IPS-20b (cell line): Measurements from ENCODE around the gene PGM5.

ENCODE experiments used
- H3K27ac ChIP-seq: one replicate; pipeline ENCODE4 v1.5.1; 2013; ENCODE audit warnings: low read length
- H3K27me3 ChIP-seq: 2 replicates; pipeline ENCODE4 v1.6.1; 2013; ENCODE audit warnings: mild to moderate bottlenecking, low read length, inconsistent platforms; ENCODE audit not compliant: insufficient read depth
- H3K36me3 ChIP-seq: 2 replicates; pipeline ENCODE4 v1.6.1; 2013; ENCODE audit warnings: low read depth, mild to moderate bottlenecking, inconsistent platforms, low read length, moderate library complexity; ENCODE audit not compliant: insufficient read depth
- H3K4me1 ChIP-seq: 2 replicates; pipeline ENCODE4 v1.6.1; 2013; ENCODE audit warnings: mild to moderate bottlenecking, control low read depth, inconsistent platforms, low read length, moderate library complexity; ENCODE audit not compliant: insufficient read depth
- H3K4me3 ChIP-seq: 2 replicates; pipeline ENCODE4 v1.5.1; 2013; ENCODE audit warnings: mild to moderate bottlenecking, low read length, inconsistent platforms
- H3K9ac ChIP-seq: 2 replicates; pipeline ENCODE4 v1.6.1; 2013; ENCODE audit warnings: low read depth, mild to moderate bottlenecking, inconsistent platforms, low read length, moderate library complexity
- H3K9me3 ChIP-seq: 2 replicates; pipeline ENCODE4 v1.6.1; 2013; ENCODE audit warnings: mild to moderate bottlenecking, low read depth, low read length, inconsistent platforms; ENCODE audit not compliant: insufficient read depth

The PGM5 gene

GRCh38 chr9:68482548-68482947 lies 126.1 kb downstream of the PGM5 start:
- Histone ChIP-seq H3K9me3 (peaks cover 6% of the 10 kb centered on the region; the same call in 1 of the 2 replicates), H3K9ac (no peak overlapping the region), H3K4me1 (no peaks in the 10 kb centered on the region)

DNA sequence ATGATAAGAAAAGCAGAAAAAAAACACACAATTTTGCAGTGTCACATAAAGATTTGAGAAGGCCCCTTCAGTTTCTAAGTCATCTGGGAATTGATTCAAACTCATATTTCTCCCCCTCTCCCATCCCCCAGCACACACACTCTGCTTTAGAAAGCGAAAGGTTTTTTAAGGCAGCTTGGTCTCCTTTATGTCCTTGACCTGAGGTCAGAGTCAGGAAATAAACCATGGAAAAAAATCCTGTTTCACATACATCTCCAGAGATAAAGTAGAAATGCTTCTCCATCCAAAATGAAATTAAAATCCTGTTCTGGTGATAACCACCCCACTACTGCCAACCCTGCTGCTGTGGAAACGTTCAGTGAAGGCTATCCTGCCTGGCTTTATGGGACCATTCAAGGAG lies 131.7 kb downstream of the PGM5 start:
- no peak overlapping the region for H3K4me3 ChIP-seq
- peaks cover 6% of the 10 kb centered on the region; the same call in 1 of the 2 replicates for H3K9me3 ChIP-seq
- peaks cover 23% of the 10 kb centered on the region for H3K27me3 ChIP-seq
- H3K9ac ChIP-seq, result no peak overlapping the region
- H3K27ac ChIP-seq, result no peak overlapping the region
- no peaks in the 10 kb centered on the region for H3K36me3 ChIP-seq
- H3K4me1 ChIP-seq, result no peaks in the 10 kb centered on the region

More at GRCh38 chr9:68482548-68482947, 126.1 kb downstream of the PGM5 start:
- Histone ChIP-seq H3K4me3 (no peak overlapping the region), H3K27me3 (peaks cover 11% of the 10 kb centered on the region; the same call in 1 of the 2 replicates), H3K36me3 (no peaks in the 10 kb centered on the region), H3K27ac (no peak overlapping the region)

GRCh38 chr9:68489646-68490045 lies 133.2 kb downstream of the PGM5 start:
- Histone ChIP-seq H3K4me1 (no peaks in the 10 kb centered on the region), H3K36me3 (no peaks in the 10 kb centered on the region), H3K27ac (no peak overlapping the region), H3K4me3 (no peak overlapping the region), H3K9ac (no peak overlapping the region), H3K27me3 (peaks cover 38% of the 10 kb centered on the region), H3K9me3 (peaks cover 6% of the 10 kb centered on the region; the same call in 1 of the 2 replicates)

- Histone ChIP-seq H3K9me3 (no peaks in the 10 kb centered on the region), H3K9ac (no peak overlapping the region), H3K27ac (no peak overlapping the region), H3K4me3 (no peak overlapping the region), H3K36me3 (no peaks in the 10 kb centered on the region), H3K4me1 (no peaks in the 10 kb centered on the region), H3K27me3 (peaks cover 70% of the 10 kb centered on the region)
Observed at GRCh38 chr9:68492806-68493205, 136.4 kb downstream of the PGM5 start.

- H3K27ac ChIP-seq, result no peak overlapping the region
- H3K36me3 ChIP-seq, result no peaks in the 10 kb centered on the region
- no peaks in the 10 kb centered on the region for H3K9me3 ChIP-seq
- no peak overlapping the region for H3K4me3 ChIP-seq
- no peaks in the 10 kb centered on the region for H3K4me1 ChIP-seq
- H3K27me3 ChIP-seq, result peaks cover 75% of the 10 kb centered on the region
- no peak overlapping the region for H3K9ac ChIP-seq
Observed at GRCh38 chr9:68493541-68493940, 137.1 kb downstream of the PGM5 start.

DNA sequence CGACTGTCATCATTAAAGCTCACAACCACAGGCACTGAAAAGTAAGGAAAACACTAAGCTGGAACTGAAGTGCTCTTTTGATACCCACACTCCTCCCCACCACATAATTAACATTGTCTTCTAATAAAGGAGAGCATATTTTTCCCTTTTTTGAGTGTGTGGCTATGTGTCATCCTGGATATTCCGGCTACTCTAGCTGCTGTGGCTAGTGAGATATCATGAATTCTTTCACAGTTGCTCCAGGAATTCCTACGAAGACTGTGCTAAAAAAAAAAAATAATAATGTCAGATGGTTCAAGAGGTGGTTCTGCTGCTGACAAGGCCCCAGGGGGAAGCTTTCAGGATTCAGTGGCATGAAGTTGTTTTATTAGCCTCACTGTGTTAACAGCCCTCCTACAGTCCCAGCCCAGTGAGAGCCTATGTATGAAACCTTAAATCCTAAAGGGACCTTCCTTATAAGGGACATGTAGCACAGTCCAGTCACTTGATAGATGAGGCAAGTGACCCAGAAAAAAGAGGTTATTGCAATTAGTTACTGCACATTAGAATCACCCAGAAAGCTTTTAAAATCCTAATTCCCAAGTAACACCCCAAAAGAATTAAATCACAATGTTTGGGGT lies 137.7 kb downstream of the PGM5 start:
- peaks cover 80% of the 10 kb centered on the region for H3K27me3 ChIP-seq
- H3K4me1 ChIP-seq, result no peaks in the 10 kb centered on the region
- no peaks in the 10 kb centered on the region for H3K9me3 ChIP-seq

DNA sequence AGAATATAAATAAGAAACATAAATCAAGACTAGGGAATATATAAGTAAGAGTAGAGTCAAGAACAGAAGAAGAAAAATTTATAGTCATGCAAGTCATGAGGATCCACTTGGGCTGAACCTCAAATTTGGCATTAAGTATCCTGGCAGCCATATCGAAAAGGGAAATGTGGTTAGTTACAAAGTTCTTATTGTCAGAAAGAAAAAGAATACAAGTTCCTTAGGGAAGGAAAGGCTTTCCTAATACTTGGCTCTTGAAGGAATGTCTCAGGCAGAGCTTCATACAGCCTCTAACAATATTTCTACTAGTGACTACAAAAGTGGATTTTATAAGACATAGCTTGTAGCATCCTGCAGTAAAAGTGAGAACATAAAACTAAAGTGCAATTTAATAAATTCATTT lies 138.8 kb downstream of the PGM5 start:
- H3K4me3 ChIP-seq, result no peak overlapping the region
- no peak overlapping the region for H3K27ac ChIP-seq
- no peaks in the 10 kb centered on the region for H3K36me3 ChIP-seq
- H3K4me1 ChIP-seq, result no peaks in the 10 kb centered on the region
- H3K9me3 ChIP-seq, result no peaks in the 10 kb centered on the region
- H3K27me3 ChIP-seq, result peaks cover 92% of the 10 kb centered on the region
- no peak overlapping the region for H3K9ac ChIP-seq

More for the DNA sequence above, 137.7 kb downstream of the PGM5 start:
- Histone ChIP-seq H3K9ac (no peak overlapping the region), H3K4me3 (no peak overlapping the region), H3K27ac (no peak overlapping the region), H3K36me3 (no peaks in the 10 kb centered on the region)

GRCh38 chr9:68496356-68496755 lies 139.9 kb downstream of the PGM5 start:
- no peak overlapping the region for H3K27ac ChIP-seq
- H3K4me3 ChIP-seq, result no peak overlapping the region
- no peaks in the 10 kb centered on the region for H3K36me3 ChIP-seq
- H3K4me1 ChIP-seq, result no peaks in the 10 kb centered on the region
- peaks cover 96% of the 10 kb centered on the region for H3K27me3 ChIP-seq
- no peak overlapping the region for H3K9ac ChIP-seq
- H3K9me3 ChIP-seq, result no peaks in the 10 kb centered on the region

DNA sequence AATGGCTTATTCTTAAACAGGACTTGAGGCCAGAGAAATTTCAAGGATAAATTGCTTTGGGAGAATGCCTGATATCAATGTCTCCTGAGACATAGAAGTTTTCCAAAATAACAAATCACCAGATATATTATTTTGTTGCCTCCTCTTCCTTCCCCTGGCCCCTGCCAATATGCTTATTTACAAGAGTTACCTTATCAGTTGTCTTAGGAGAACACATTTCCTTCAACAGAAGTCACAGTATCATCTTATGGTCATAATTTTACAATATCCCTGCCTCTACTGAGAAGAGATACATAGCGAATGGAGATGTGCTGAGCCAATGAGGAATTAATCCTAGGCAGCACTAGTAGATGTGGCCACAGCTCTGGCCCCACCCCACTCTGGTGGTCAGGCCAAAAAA lies 141.2 kb downstream of the PGM5 start:
- Histone ChIP-seq H3K27me3 (peaks cover 96% of the 10 kb centered on the region), H3K4me1 (no peaks in the 10 kb centered on the region), H3K4me3 (no peak overlapping the region), H3K9me3 (no peaks in the 10 kb centered on the region), H3K36me3 (no peaks in the 10 kb centered on the region), H3K27ac (no peak overlapping the region), H3K9ac (no peak overlapping the region)

GRCh38 chr9:68498816-68499215 lies 142.4 kb downstream of the PGM5 start:
- Histone ChIP-seq H3K4me1 (no peaks in the 10 kb centered on the region), H3K9ac (no peak overlapping the region), H3K4me3 (no peak overlapping the region), H3K27ac (no peak overlapping the region), H3K27me3 (peaks cover 96% of the 10 kb centered on the region), H3K9me3 (no peaks in the 10 kb centered on the region), H3K36me3 (no peaks in the 10 kb centered on the region)

DNA sequence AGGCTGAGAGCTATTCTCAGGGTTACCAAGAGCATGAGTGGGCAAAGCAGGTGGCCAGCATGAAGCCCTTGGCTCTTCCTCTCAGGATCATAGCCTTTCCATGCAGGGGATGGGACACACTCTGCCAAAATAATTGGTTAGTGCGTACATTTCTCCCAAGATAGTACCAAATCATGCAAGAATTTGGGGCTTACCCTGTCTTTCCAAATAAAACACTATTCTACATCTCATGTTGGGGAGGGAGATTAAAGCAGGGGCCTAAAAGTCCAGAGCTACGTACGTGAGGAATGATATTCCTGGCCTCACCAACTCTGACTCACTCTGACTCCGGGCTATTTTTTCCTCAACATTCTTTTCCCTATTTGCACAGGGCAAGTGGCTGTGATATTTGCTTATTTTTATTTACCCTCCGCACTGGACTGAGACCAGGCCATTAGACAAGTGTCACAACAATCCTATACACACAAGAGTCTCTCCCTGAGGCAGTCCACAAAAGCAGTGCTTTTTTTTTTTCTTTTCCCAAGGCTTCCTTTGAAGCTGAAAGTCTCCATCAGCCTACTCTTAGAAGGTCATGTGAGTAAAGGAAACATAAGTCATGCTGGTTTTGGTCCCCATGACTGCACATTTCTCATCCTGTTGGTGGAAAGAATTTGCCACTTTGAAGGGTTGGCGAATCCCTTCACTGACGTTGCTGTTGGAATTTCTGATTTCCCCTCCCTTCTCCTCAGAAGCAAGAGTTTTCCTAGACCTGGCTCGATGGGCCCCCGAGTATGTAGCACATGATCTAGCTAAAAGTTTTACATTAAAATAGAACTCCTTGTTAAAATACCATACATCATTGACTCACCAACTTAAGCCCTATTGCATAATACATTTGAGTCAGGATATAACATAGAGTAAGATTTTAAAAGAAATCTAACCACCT lies 144.3 kb downstream of the PGM5 start:
- no peaks in the 10 kb centered on the region for H3K36me3 ChIP-seq
- no peak overlapping the region for H3K9ac ChIP-seq
- H3K4me1 ChIP-seq, result no peaks in the 10 kb centered on the region
- H3K9me3 ChIP-seq, result no peaks in the 10 kb centered on the region
- H3K27me3 ChIP-seq, result peaks cover 96% of the 10 kb centered on the region
- no peak overlapping the region for H3K4me3 ChIP-seq
- no peak overlapping the region for H3K27ac ChIP-seq

DNA sequence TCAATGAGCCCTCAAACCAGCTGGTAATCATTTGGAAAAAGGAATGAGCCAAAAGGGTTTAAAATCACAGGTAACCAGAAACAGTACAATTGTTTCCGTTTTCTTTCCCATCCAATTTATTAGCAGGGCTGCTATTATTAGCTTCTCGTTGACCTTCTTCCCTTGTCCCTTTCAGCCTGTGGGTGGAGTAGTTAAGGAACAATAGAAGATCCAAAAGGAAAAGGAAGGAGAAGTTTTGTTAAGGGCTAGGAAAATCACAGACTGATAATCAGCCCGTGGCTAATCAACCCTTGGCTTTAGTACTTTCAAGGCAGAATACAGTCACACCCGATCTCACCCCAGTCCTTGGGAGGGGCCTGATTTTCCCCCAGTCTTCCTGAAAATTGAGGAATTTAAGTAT lies 145.9 kb downstream of the PGM5 start:
- Histone ChIP-seq H3K4me3 (no peak overlapping the region), H3K9me3 (no peaks in the 10 kb centered on the region), H3K9ac (no peak overlapping the region), H3K27me3 (peaks cover 96% of the 10 kb centered on the region), H3K4me1 (no peaks in the 10 kb centered on the region), H3K27ac (no peak overlapping the region), H3K36me3 (no peaks in the 10 kb centered on the region)
